ENCODE measurements around the gene ADAMTS3.

ADAMTS3 gene

GRCh38 chr4:72568959-72569718, at the start of gene ADAMTS3:
Gene ADAMTS3 (minus strand): TSS chr4:72569221. CDS start chr4:72568762, 459 bp downstream.
- peak; percentile 78 for ATAC-seq
- TF ChIP-seq ZNF8 (CRISPR knock-in tag; IDR thresholded peaks at IDR 0.05) (no peak), ZNF70 (CRISPR knock-in tag; IDR thresholded peaks at IDR 0.05) (peak; percentile 75), PATZ1 (CRISPR knock-in tag; IDR thresholded peaks at IDR 0.05; ENCODE audit: borderline replicate concordance) (peak; percentile 62; the same call in 1 of the 2 replicates)

- TF ChIP-seq POU6F1 (CRISPR knock-in tag; IDR thresholded peaks at IDR 0.05; ENCODE audit: borderline replicate concordance, low read depth) (no peak), ZNF565 (CRISPR knock-in tag; conservative IDR thresholded peaks at IDR 0.05; ENCODE audit: low read depth) (no peak), ZC3H10 (CRISPR knock-in tag; IDR thresholded peaks at IDR 0.05) (no peak), BACH2 (CRISPR knock-in tag; IDR thresholded peaks at IDR 0.05; ENCODE audit: borderline replicate concordance) (no peak), CSDC2 (CRISPR knock-in tag; IDR thresholded peaks at IDR 0.05) (no peak), GLIS3 (CRISPR knock-in tag; IDR thresholded peaks at IDR 0.05) (no peak), ISL1 (CRISPR knock-in tag; IDR thresholded peaks at IDR 0.05) (no peak), ZFP30 (CRISPR knock-in tag; IDR thresholded peaks at IDR 0.05) (no peak), TOX (CRISPR knock-in tag; IDR thresholded peaks at IDR 0.05; ENCODE audit: borderline replicate concordance) (no peak), PPARA (CRISPR knock-in tag; IDR thresholded peaks at IDR 0.05; ENCODE audit: borderline replicate concordance) (no peak), TSHZ2 (CRISPR knock-in tag; IDR thresholded peaks at IDR 0.05) (no peak)
- ATAC-seq = no peak
Measured at GRCh38 chr4:72613959-72614358, 44.9 kb upstream of the ADAMTS3 start.

- ATAC-seq = no peak
- TF ChIP-seq ZNF8 (CRISPR knock-in tag; IDR thresholded peaks at IDR 0.05) = no peak
- TF ChIP-seq ZNF565 (CRISPR knock-in tag; conservative IDR thresholded peaks at IDR 0.05; ENCODE audit: low read depth) = no peak
- TF ChIP-seq CREB5 (CRISPR knock-in tag; IDR thresholded peaks at IDR 0.05; ENCODE audit: low read depth) = no peak
- TF ChIP-seq TSHZ2 (CRISPR knock-in tag; IDR thresholded peaks at IDR 0.05) = no peak
- no peak for TF ChIP-seq ZFP30 (CRISPR knock-in tag; IDR thresholded peaks at IDR 0.05)
- TF ChIP-seq TOX (CRISPR knock-in tag; IDR thresholded peaks at IDR 0.05; ENCODE audit: borderline replicate concordance) = no peak
- no peak for TF ChIP-seq CSDC2 (CRISPR knock-in tag; IDR thresholded peaks at IDR 0.05)
- TF ChIP-seq CSRNP3 (CRISPR knock-in tag; IDR thresholded peaks at IDR 0.05) = no peak
- TF ChIP-seq TCF4 (CRISPR knock-in tag; IDR thresholded peaks at IDR 0.05; ENCODE audit: borderline replicate concordance) = no peak
- no peak for TF ChIP-seq OSR1 (CRISPR knock-in tag; IDR thresholded peaks at IDR 0.05)
- no peak for TF ChIP-seq BACH2 (CRISPR knock-in tag; IDR thresholded peaks at IDR 0.05; ENCODE audit: borderline replicate concordance)
- TF ChIP-seq RARB (CRISPR knock-in tag; IDR thresholded peaks at IDR 0.05) = no peak
- no peak for TF ChIP-seq SNAI2 (CRISPR knock-in tag; IDR thresholded peaks at IDR 0.05)
- TF ChIP-seq PATZ1 (CRISPR knock-in tag; IDR thresholded peaks at IDR 0.05; ENCODE audit: borderline replicate concordance) = no peak
- no peak for TF ChIP-seq PPARA (CRISPR knock-in tag; IDR thresholded peaks at IDR 0.05; ENCODE audit: borderline replicate concordance)
- no peak for TF ChIP-seq ESRRG (CRISPR knock-in tag; IDR thresholded peaks at IDR 0.05)
- TF ChIP-seq ZNF70 (CRISPR knock-in tag; IDR thresholded peaks at IDR 0.05) = no peak
- no peak for TF ChIP-seq ISL1 (CRISPR knock-in tag; IDR thresholded peaks at IDR 0.05)
Measured at GRCh38 chr4:72606751-72607150, 37.7 kb upstream of the ADAMTS3 start.

All from SK-N-SH treated with all-trans-retinoic acid at 6 μM for 48 hours (cell line).